Hematopoietic multipotent progenitor cell treated with erythropoietin and hydrocortisone succinate and interleukin-3 and kit ligand, for 6 days (in vitro differentiated cells): ENCODE results near the gene OR2T33.
A peak's percentile ranks its signal among the peaks of the same experiment; 100 is the strongest.
"Not testable (repeated sequence)": the region's sequence is repeated elsewhere in the genome, so short reads cannot be mapped to it uniquely, and the experiment has no call there.

Experiments
- DNase-seq: peaks from one replicate; pipeline ENCODE4 v3.0.0-alpha.2; 2015

OR2T33 gene

GRCh38 chr1:248277876-248278275 is at the start of gene OR2T33:
TSS of gene OR2T33 (minus strand) at chr1:248277976. CDS start at chr1:248273814, 4,162 bp downstream.
- DNase-seq, result no peak

GRCh38 chr1:248324468-248324867 is 46.7 kb upstream of the OR2T33 start, which contains the start of gene OR2M7:
TSS of gene OR2M7 (minus strand) at chr1:248324568. CDS start at chr1:248324568, 0 bp downstream.
- DNase-seq, result no peak

- no peak for DNase-seq
These were observed 39.0 kb upstream of the OR2T33 start for GRCh38 chr1:248316796-248317195.

GRCh38 chr1:248306740-248307139 is 29.0 kb upstream of the OR2T33 start:
- DNase-seq, result not testable (repeated sequence)

- DNase-seq, result no peak
These were observed 28.3 kb upstream of the OR2T33 start for GRCh38 chr1:248306103-248306502.

- DNase-seq, result not testable (repeated sequence)
These were observed 27.9 kb upstream of the OR2T33 start for GRCh38 chr1:248305672-248306071.

- no peak for DNase-seq
These were observed 25.5 kb upstream of the OR2T33 start, which contains the start of gene OR2T12 for GRCh38 chr1:248303324-248303723. TSS of gene OR2T12 (minus strand) at chr1:248303424. CDS start at chr1:248295578, 7,846 bp downstream.

- peak; percentile 45 for DNase-seq
These were observed 10.6 kb upstream of the OR2T33 start for GRCh38 chr1:248288391-248288790.

- DNase-seq, result not testable (repeated sequence)
These were observed 4.6 kb downstream of the OR2T33 start for GRCh38 chr1:248273225-248273624.

GRCh38 chr1:248268178-248268577 is 9.6 kb downstream of the OR2T33 start:
- no peak for DNase-seq

- not testable (repeated sequence) for DNase-seq
These were observed 18.5 kb downstream of the OR2T33 start for GRCh38 chr1:248259309-248259708.

- peak; percentile 84 for DNase-seq
These were observed 34.6 kb downstream of the OR2T33 start for GRCh38 chr1:248243204-248243603.

- DNase-seq, result no peak
These were observed 38.3 kb downstream of the OR2T33 start for GRCh38 chr1:248239478-248239877.

- DNase-seq, result no peak
These were observed 46.7 kb downstream of the OR2T33 start, which contains the start of gene OR2M4 for GRCh38 chr1:248231117-248231516. TSS of gene OR2M4 (plus strand) at chr1:248231417. CDS start at chr1:248238929, 7,512 bp downstream.

- no peak for DNase-seq
These were observed 48.3 kb downstream of the OR2T33 start for GRCh38 chr1:248229360-248229908.

GRCh38 chr1:248225537-248225936 is 52.2 kb downstream of the OR2T33 start:
- DNase-seq, result no peak
